HG03060 (cell line): Measurements from ENCODE around the gene ATXN2.
"Not testable (repeated sequence)": the region's sequence is repeated elsewhere in the genome, so short reads cannot be mapped to it uniquely, and the experiment has no call there.

Experiments
- ATAC-seq: cut with Tn5 transposase; IDR thresholded peaks from one replicate; pipeline ENCODE4 v1.9.1; 2021; ENCODE audit warnings: low read depth, moderate number of reproducible peaks; ENCODE audit not compliant: unreplicated experiment

ATXN2 gene, protein sequence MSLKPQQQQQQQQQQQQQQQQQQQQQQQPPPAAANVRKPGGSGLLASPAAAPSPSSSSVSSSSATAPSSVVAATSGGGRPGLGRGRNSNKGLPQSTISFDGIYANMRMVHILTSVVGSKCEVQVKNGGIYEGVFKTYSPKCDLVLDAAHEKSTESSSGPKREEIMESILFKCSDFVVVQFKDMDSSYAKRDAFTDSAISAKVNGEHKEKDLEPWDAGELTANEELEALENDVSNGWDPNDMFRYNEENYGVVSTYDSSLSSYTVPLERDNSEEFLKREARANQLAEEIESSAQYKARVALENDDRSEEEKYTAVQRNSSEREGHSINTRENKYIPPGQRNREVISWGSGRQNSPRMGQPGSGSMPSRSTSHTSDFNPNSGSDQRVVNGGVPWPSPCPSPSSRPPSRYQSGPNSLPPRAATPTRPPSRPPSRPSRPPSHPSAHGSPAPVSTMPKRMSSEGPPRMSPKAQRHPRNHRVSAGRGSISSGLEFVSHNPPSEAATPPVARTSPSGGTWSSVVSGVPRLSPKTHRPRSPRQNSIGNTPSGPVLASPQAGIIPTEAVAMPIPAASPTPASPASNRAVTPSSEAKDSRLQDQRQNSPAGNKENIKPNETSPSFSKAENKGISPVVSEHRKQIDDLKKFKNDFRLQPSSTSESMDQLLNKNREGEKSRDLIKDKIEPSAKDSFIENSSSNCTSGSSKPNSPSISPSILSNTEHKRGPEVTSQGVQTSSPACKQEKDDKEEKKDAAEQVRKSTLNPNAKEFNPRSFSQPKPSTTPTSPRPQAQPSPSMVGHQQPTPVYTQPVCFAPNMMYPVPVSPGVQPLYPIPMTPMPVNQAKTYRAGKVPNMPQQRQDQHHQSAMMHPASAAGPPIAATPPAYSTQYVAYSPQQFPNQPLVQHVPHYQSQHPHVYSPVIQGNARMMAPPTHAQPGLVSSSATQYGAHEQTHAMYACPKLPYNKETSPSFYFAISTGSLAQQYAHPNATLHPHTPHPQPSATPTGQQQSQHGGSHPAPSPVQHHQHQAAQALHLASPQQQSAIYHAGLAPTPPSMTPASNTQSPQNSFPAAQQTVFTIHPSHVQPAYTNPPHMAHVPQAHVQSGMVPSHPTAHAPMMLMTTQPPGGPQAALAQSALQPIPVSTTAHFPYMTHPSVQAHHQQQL

DNA sequence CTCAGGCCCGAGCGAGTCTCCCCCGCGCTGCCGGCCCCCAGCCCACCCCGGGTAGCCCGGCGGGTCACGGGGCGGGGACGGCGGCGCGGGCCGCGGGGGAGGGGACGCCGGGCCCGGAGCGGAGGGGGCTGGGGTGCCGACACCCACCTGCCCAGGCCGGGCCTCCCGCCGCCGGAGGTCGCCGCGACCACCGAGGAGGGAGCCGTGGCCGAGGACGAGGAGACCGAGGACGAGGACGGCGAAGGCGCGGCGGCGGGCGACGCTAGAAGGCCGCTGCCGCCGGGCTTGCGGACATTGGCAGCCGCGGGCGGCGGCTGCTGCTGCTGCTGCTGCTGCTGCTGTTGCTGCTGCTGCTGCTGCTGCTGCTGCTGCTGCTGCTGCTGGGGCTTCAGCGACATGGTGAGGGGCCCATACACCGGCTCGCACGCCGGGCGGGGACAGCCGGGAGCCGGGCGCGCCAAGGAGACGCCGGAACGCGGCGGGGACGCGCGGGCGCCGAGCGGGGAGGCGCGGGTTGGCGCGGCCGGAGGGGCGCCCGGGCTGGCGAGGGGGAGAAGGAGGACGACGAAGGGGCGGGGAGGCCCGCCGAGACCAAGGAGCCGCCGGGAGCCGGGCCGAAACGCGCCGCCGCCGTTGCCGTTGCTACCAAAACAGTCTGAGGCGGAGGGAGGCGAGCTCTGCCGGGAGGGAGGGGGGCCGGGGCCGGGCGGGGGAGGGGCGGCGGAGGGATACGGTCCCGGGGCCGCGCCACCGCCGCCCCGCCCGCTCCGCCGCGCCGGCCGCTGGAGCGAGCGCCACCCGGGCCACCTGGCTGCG is at the start of gene ATXN2:
ATXN2 (minus strand) TSS at position 679 of the 816 bp plus-strand sequence; CDS start at position 398, 281 bp downstream.
- ATAC-seq, result no peak

DNA sequence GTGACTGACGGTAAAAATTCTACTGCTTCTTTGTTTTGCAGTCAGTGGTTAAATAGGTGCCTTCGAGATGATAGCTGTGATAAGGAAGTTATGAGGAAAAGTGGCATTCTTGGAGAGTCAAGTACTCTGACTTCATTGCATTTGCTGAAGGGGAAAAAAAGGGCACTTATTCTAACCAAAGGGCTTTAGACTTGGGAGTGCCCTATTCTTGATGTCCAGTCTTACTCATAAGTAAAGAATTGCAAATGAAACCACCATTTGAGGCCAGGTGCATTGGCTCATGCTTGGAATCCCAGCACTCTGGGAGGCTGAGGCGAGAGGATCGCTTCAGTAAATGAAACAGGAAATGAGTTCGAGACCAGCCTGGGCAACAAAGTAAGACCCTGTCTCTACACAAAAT is 46.3 kb upstream of the ATXN2 start:
- no peak for ATAC-seq

DNA sequence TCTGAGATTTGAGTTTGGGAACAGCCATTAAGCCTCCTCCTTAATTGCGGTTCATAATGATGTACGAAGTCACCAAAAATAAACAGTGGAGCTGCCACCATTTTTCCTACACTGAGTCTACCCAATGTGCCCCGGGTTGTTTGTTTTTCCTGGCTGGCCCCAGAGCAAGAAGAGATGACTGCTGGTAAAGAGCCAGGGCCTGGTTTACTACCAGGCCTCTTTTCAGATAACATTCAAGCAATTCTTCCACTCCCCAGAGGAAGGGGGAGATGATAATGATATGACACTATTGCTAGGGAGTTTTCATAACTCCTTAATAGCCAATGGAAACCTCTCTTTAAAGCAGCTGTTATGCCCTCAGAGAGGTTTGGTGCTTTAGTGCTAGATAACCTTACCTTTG is 44.3 kb upstream of the ATXN2 start:
- no peak for ATAC-seq

DNA sequence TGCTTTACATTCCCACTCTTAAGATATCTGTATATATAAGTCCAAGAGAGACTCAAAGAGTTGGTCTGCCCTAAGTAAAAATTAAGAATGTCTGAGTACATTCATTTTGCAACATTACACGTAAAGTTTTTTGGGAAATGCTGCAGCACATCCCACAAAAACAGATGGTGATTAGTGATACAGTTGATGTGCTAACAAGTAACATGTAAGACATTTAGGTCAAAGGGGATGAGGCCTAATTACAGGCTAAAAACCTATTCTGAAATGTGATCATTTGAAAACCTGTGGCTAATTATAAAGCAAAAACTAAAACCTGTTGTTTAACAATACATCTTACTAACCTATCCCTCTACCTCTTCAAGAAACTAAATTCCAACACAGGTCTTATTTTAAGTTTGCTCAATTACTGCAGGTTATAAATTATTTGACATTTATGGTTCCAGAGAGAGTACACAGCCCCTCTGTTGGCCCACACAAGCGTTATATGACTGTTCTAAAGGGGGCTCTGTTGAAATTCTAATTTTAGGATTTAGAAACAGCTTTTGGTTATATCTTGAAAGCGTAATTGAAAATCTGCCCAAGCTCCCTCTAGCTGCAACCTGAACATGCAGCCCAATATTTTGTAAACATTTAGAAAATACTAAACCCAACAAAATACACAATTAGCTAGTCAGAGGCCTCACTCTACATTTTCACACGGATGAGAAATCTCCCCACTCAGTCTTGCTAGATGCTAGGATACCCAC is 43.7 kb upstream of the ATXN2 start:
- no peak for ATAC-seq

DNA sequence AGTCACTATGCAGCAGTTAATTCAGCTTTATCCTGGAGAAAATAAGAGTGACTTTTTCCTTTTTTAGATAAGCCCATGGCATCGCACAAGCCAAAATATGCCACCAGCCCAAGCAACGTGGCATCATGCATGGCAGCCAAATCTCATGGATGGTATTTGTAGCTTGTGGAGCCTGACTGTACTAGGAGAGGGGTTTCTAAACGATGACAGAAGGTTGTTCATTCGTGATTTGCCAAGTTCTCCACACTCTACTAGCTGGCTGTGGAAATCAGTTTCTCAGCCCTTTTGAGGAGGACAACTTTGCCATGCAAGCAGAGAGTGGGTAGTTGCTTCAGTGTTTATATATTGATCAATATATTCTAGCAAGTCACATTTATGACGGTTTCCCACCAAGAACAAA is 41.4 kb upstream of the ATXN2 start:
- ATAC-seq, result no peak

DNA sequence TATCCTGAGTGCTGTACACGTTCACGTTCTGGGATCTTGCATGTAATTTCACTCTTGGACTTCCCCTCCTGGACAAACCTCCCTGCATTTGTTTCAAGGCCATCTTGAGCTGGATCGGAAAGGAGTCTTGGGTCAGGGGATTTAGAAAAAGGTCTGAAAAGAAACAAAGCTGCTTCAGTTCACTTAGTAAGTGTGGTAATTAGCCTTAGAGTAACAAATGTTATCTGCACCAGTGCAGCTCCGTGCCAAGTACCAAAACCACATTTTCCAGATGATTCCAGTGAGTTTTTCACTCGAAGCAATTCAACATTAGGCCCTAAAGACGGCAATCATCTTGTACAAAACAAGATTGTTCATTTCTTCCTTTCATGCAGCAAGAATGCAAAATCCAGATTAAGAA is 39.4 kb upstream of the ATXN2 start:
- no peak for ATAC-seq

DNA sequence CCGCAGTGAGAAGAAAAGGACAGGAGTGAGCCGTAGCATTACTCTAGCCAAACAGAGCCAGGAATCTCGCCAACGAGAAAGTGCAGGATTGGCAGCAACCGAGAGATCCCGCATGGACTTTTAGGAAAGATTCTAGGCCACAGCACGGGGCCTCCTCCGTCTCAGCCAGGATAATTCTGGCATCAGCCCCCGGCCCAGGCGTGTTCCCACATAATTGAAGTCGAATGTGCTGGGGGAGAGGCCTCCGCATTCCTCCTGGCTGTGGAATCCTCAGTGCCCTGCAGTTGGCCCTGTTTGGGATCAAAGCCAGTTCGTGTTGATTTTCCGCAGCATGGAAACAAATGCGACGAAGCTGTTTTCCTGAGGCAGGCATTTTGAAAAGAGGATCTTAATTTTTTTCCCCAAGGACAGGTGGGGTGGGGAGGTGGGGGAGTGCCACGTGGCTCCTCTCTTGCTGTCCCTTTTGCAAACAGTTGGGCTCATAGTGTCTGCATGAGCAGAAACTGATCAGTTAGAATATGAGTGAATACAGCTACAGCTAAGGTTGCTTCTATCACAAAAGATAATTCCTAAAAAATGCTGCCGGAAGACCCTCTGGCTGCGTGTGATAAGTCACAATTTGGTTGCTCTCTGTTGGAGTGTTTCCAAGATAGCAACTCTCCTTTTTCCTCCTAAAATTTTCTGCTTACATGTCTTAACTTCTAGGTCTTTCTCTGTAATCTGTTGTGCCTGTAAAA is 37.3 kb upstream of the ATXN2 start:
- no peak for ATAC-seq

DNA sequence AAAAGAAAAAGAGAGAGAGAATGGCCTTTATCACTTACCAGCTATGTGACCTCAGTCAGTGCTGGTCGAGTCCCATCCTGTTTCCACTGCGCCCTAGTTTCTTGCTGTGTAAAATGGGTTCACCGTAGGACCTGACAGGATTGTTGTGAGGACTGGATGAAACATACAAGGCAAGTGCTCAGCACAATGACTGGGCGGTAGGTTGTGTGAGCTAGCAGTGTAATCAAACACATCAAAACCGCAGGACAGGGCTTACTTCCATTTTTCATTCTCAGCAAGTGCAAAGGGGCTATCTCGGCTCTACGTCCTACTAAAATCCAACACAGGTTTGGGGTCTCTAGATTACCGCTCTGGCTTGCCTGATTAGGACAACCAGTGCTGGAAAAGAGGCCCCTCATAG is 36.4 kb upstream of the ATXN2 start:
- ATAC-seq, result no peak

DNA sequence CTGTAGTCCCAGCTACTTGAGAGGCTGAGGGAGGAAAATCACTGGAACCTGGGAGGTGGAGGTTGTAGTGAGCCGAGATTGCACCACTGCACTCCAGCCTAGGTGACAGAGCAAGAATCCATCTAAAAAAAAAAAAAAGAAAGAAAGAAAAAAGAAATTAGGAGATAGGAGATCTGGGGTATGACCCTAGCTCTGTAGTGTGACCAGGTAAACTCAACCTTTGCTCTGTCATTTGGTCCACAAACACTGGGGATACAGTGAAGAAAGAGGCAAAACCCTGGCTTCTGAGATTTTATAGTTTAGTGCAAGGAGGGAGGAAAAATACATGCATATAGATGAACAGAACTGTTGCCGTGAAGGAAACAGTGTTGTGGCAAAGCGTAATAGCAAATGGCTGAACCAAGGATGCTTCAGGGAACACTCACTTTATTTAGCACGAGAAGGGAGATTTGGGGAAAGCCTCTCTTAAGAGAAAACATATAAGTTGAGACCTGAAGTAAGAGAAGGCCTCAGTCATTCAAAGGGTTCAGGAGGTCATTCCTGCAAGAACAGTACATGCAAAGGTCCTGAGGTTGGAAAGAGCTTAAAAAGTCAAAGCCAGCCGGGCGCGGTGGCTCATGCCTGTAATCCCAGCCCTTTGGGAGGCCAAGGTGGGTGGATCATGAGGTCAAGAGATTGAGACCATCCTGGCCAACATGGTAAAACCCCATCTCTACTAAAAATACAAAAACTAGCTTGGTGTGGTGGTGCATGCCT is 29.6 kb upstream of the ATXN2 start:
- ATAC-seq, result no peak

DNA sequence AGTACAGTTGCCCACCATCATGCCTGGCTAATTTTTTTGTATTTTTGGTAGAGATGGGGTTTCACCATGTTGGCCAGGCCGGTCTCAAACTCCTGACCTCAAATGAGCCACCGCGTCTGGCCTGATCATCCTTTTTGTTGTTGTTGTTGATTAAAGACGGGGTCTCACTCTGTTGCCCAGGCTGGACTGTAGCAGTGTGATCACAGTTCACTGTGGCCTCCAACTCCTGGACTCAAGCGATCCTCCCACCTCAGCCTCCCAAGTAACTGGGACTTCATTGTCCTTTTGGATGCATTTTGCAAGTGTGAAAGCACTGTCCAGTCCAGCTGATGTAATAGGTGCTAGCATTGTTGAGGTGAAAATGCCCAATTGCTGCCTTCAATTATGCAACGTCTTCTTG is 27.1 kb upstream of the ATXN2 start:
- no peak for ATAC-seq

DNA sequence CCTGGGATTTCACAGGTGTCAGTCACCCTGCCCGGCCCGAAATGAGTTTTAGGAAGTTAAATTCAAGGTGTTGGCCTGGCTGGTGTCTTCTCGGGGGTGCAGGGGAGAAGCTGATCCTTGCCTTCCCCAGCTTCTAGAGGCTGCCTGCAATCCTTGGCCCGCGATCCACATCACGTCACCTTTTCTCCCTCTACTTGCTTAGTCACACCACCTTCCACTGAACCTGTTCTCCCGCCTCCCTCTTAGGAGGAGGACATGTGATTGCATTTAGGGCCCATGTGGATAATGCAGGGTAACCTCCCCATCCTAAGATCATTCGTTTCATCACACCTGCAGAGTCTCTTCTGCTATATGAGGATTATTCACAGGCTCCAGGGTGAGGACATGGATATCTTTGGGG is 25.4 kb upstream of the ATXN2 start:
- no peak for ATAC-seq

DNA sequence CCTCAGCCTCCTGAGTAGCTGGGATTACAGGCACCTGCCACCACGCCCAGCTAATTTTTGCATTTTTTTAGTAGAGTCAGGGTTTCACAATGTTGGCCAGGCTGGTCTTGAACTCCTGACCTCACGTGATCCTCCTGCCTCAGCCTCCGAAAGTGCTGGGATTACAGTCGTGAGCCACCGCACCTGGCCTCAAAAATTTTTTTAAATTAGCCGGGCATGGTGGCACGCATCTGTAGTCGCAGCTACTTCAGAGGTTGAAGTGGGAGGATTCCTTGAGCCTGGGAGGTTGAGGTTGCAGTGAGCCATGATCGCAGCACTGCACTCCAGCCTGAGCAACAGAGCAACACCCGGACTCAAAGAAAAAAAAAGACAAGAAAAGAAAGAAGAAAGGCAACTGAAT is 18.7 kb upstream of the ATXN2 start:
- not testable (repeated sequence) for ATAC-seq

DNA sequence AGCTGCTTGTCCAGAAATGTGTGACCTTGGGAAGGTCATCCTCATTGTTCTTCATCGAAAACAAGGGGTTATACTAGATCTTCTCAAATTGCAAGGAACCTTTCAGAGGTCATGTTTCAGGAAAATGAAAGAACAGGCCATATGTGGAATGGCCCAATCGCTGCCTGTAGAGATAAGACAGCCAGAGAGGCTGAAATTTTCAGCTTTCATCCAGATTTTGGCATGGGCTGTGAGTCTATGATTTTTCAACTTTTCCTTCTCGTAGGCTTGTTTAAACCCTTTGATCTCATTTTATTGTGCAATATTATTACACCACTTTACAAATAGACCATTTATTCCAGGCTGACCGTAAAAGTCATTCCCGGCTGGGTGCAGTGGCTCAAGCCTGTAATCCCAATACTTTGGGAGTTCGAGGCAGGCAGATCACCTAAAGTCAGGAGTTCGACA is 17.1 kb upstream of the ATXN2 start:
- ATAC-seq, result no peak

DNA sequence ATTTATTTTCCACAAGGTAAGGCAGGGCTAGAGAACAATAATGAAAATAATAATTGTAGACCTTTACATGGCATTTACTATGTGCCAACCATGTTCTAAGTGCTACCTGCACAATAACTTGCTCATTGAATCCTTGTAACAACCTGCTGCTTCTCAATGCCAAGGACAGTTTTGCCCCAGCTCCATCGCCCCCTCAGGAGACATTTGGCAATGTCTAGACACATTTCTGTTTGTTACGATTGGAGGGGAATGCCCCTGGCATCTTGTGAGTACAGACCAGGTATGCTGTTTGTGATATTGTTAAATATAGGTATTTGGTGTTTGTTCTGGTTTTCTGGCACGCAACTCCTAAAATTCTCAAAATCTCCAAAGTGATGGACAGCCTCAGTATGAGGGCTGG is 8.1 kb upstream of the ATXN2 start:
- no peak for ATAC-seq

DNA sequence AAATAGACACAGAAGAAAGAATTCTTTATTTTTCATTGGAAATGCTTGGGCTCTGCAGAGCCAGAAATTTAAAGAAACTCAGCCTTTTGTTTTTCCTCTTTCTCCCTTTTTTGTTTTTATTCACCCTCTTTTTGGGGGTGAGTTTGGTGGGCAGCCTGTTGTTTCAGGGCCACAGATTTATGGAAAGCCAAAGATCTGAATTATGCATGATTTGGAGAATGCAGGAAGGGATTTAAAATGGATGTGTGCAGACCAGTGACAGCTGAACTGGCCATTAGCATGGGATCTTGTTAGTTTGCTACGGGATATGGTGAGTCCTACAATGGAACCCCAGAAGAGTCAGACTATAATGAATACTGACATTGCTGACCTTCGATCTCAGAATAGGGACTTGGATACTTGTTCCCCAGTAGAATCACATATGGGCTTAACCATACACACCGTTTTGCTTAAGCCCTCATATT is 7.7 kb upstream of the ATXN2 start:
- no peak for ATAC-seq

DNA sequence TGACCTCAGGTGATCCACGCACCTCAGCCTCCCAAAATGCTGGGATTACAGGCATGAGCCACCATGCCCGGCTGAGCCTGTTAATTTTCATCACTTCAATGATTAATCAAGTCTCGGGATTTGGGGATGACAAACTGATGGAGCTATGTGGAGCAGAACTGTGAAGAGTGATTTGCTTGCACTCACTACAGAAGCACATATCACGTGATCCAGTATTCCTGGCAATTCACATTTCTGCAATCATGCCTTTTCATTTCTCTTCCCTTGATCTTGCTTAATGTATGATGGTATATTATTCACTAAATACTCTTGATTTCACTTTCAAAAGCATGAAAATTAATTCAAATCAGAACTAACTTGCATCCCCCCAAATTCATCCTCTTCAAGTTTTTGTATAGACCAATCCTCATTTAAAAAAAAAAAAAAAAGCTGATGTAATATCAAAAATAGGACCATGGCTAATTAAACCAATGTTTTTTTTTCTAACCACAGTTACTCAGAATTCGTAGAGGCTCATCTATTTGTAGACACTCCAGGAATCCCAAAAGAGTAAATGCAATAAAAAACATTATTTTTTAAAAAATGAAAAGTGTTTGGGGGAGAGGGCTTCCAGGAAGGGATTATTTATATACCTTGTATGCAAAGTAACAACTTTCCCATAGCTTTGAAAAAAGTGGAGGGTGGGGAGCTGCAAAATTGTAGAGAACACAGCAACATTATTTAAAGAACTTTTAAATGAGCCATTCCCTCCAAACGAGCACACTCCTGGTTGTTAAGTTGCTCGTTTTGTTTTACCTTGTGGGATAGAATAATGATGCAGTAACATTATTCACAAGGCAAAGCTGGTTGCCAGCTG is 7.0 kb upstream of the ATXN2 start:
- no peak for ATAC-seq

DNA sequence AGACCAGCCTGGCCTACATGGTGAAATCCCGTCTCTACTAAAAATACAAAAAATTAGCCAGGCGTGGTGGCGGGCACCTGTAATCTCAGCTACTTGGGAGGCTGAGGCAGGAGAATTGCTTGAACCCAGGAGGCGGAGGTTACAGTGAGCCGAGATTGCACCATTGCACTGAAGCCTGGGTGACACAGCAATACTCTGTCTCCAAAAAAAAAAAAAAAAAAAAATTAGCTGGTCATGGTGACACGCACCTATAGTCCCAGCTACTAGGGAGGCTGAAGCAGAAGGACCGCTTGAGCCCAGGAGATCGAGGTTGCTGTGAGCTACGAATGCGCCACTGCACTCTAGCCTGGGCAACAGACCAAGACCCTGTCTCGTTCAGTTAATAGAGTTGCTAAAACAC is 3.7 kb upstream of the ATXN2 start:
- not testable (repeated sequence) for ATAC-seq
